GM12878 (cell line): ENCODE measurements around the gene SERTAD2. TPM values are rescaled to one million over a fixed set of nuclear protein-coding genes. Genes with fewer than 3 reads are reported as not detected.
A peak's percentile ranks its signal among the peaks of the same experiment; 100 is the strongest.

Experiments
- ATAC-seq: fragments of 200-7000 bp; cut with Tn5 transposase; 3 replicates; pipeline ENCODE4 v1.9.1; 2020; ENCODE audit warnings: mild to moderate bottlenecking, moderate library complexity
- BruUV-seq: library from RNA; stranded (reverse); fragments of 400-500 nt; replicated peaks from 2 replicates; lab custom pipeline; 2021; lab: Mats Ljungman, UMichigan
- CTCF ChIA-PET: fragments of 300-600 bp; sonication (Branson Sonifier 250); formaldehyde crosslinking; extraction: SDS; loops from one replicate; lab custom pipeline; 2021; ENCODE audit warnings: inconsistent platforms; lab: Yijun Ruan, JAX
- POLR2A ChIA-PET: fragments of 350-600 bp; formaldehyde crosslinking; extraction: SDS; loops from one replicate; lab custom pipeline; 2021; ENCODE audit warnings: inconsistent platforms; lab: Charles Lee
- RAD21 ChIA-PET: fragments of 300-600 bp; sonication (Branson Sonifier 250); formaldehyde crosslinking; loops from one replicate; lab custom pipeline; 2023; ENCODE audit warnings: antibody characterized with exemption; ENCODE audit not compliant: unreplicated experiment; lab: Charles Lee
- SMC1A ChIA-PET: fragments of 300-600 bp; sonication (Branson Sonifier 250); formaldehyde crosslinking; loops from one replicate; lab custom pipeline; 2023; ENCODE audit not compliant: unreplicated experiment, uncharacterized antibody; lab: Charles Lee
- DNase-seq: peaks from one replicate; pipeline ENCODE4 v3.0.0-alpha.2; 2011; ENCODE audit warnings: low read depth, low spot score
- FAIRE-seq: peaks from 3 replicates; lab custom pipeline; 2011; peaks lifted over from hg19 to GRCh38; lab: Jason Lieb, UNC
- H2AFZ ChIP-seq: 2 replicates; pipeline ENCODE4 v1.6.0; 2011; ENCODE audit warnings: low read depth, low read length, control low read depth; ENCODE audit not compliant: control insufficient read depth
- H3K27ac ChIP-seq: 2 replicates; pipeline ENCODE4 v1.5.1; 2011; ENCODE audit warnings: control low read depth; ENCODE audit not compliant: control insufficient read depth, insufficient read depth
- H3K27me3 ChIP-seq, 2 experiments: replicated peaks in 1 of 2; 2 replicates each; pipeline versions ENCODE4 v1.6.0 to v1.6.1; 2011; ENCODE audit warnings: low read length in 1 of 2; ENCODE audit not compliant: control insufficient read depth in 2 of 2, insufficient read depth in 2 of 2
- H3K36me3 ChIP-seq, 2 experiments: 2 replicates each; pipeline ENCODE4 v1.5.1; 2011; ENCODE audit warnings: low read length in 1 of 2; ENCODE audit not compliant: control insufficient read depth in 2 of 2, insufficient read depth in 2 of 2
- H3K4me1 ChIP-seq: 2 replicates; pipeline ENCODE4 v1.6.1; 2011; ENCODE audit warnings: mild to moderate bottlenecking, low read length, moderate library complexity, mixed read lengths; ENCODE audit not compliant: control insufficient read depth, insufficient read depth
- H3K4me2 ChIP-seq: 2 replicates; pipeline ENCODE4 v1.6.0; 2011; ENCODE audit warnings: control low read depth; ENCODE audit not compliant: control insufficient read depth, insufficient read depth
- H3K4me3 ChIP-seq: fragments of 200-600 bp; sonication (generic); 2 replicates; pipeline ENCODE4 v1.5.1; 2016
- H3K79me2 ChIP-seq: 2 replicates; pipeline ENCODE4 v1.6.0; 2011; ENCODE audit warnings: low read length; ENCODE audit not compliant: control insufficient read depth, insufficient read depth
- H3K9ac ChIP-seq: 2 replicates; pipeline ENCODE4 v1.8.0; 2011; ENCODE audit warnings: low read length, control low read depth, mixed read lengths; ENCODE audit not compliant: control insufficient read depth, insufficient read depth
- H3K9me3 ChIP-seq: replicated peaks from 3 replicates; pipeline ENCODE4 v1.5.1; 2011; ENCODE audit warnings: mild to moderate bottlenecking, low read length; ENCODE audit not compliant: control insufficient read depth, insufficient read depth
- H4K20me1 ChIP-seq: 2 replicates; pipeline ENCODE4 v1.6.0; 2011; ENCODE audit not compliant: control insufficient read depth, insufficient read depth
- CREB1 ChIP-seq: IDR thresholded peaks from 2 replicates; pipeline ENCODE4 v1.6.1; 2012; ENCODE audit warnings: low read depth, mild to moderate bottlenecking, inconsistent platforms
- CTCF ChIP-seq, 3 experiments: IDR thresholded peaks in 2 of 3; conservative IDR thresholded peaks in 1 of 3; 2 replicates each; pipeline ENCODE4 v1.5.1; 2011; ENCODE audit warnings: low read depth in 3 of 3, low read length in 3 of 3, mild to moderate bottlenecking in 3 of 3, control low read depth in 2 of 3, moderate library complexity in 2 of 3, inconsistent platforms in 1 of 3, mixed read lengths in 1 of 3; ENCODE audit not compliant: control insufficient read depth in 2 of 3, insufficient read depth in 1 of 3; ENCODE audit errors: extremely low read depth in 1 of 3
- FOS ChIP-seq: IDR thresholded peaks from 3 replicates; pipeline ENCODE4 v1.6.1; 2011; ENCODE audit warnings: borderline replicate concordance; ENCODE audit not compliant: insufficient read length; ENCODE audit errors: extremely low read depth
- WGBS: methylation state at CpG from one replicate; pipeline ENCODE4 v1.1.6; 2016; ENCODE audit warnings: low lambda C conversion rate; ENCODE audit not compliant: insufficient replicate concordance, insufficient coverage; ENCODE audit errors: missing lambda C conversion rate; 5-methylcytosine and 5-hydroxymethylcytosine counted together
- in situ Hi-C: fragments of 300-500 bp; cut with MboI; formaldehyde crosslinking; loops from 9 replicates; pipeline ENCODE4 v1.14.3; 2018; ENCODE audit warnings: mixed read lengths
- intact Hi-C: fragments of 100-400 bp; cut with micrococcal nuclease; formaldehyde crosslinking; loops from one replicate; pipeline ENCODE4 v1.14.2; 2022; ENCODE audit not compliant: unreplicated experiment
- polyA plus RNA-seq, 11 experiments: library from polyadenylated mRNA; depleted of rRNA in 4 of 11; unstranded in 6 of 11; stranded (reverse) in 5 of 11; fragments of >200 nt; fragmentation: Nextera tagmentation in 4 of 11; fragmentation: Illumina TruSeq in 1 of 11; extraction: Ambion mirVana in 4 of 11; extraction: Trizol in 1 of 11; gene quantifications; 1 replicate in 1 of 11; 2 replicates in 10 of 11; pipeline versions ENCODE4 v1.2.1 to v1.2.3, GENCODE V29; 2011 to 2016; ENCODE audit warnings: inconsistent platforms in 2 of 11, missing spikeins in 2 of 11, low read depth in 1 of 11
- total RNA-seq, 4 experiments: library from RNA; depleted of rRNA in 3 of 4; stranded (reverse); fragments of >200 nt in 3 of 4; fragmentation: Illumina TruSeq in 1 of 4; extraction: Trizol in 1 of 4; gene quantifications; 2 replicates each; pipeline versions ENCODE4 v1.2.1 to v1.2.3, GENCODE V29; 2013 to 2021

The SERTAD2 gene
- total and polyA plus RNA-seq, 10 of the 15 experiments (the other 5 are each of a cell fraction or from before 2014, with no cell fraction given): 7.9 to 28.7 (median 20.1) TPM

GRCh38 chr2:64595397-64596176, 58.1 kb downstream of the SERTAD2 start:
- Histone ChIP-seq H4K20me1 (no peaks in the 10 kb centered on the region), H3K9ac (no peak overlapping the region), H3K79me2 (no peaks in the 10 kb centered on the region; the same call in 1 of the 2 replicates), H3K27ac (no peak overlapping the region), H3K36me3 (peaks cover 5 to 7% of the 10 kb centered on the region in 2 experiments; a peak in 3 of 4 replicates), H3K4me3 (no peak overlapping the region), H3K4me1 (peaks cover 6% of the 10 kb centered on the region; the same call in 1 of the 2 replicates), H2AFZ (no peak overlapping the region), H3K27me3 (no peaks in the 10 kb centered on the region), H3K4me2 (no peak overlapping the region), H3K9me3 (no peaks in the 10 kb centered on the region)
- ChIA-PET RAD21 (interaction anchor here (0.6 to 6.0 kb wide), 8 partner anchors 11 to 319 kb away, joined by 3 to 34 read pairs (median 4); no protein-coding TSS in a partner anchor), SMC1A (interaction anchor here (0.5 to 7.4 kb wide), 4 partner anchors 9 to 344 kb away, joined by 3 to 46 read pairs (median 7); no protein-coding TSS in a partner anchor), CTCF (interaction anchor here (1.1 to 3.2 kb wide), 6 partner anchors 9 to 72 kb away, joined by 3 to 10 read pairs (median 4); partner anchors contain the start of gene AFTPH), POLR2A (interaction anchor here (0.6 to 3.5 kb wide), 3 partner anchors 10 to 437 kb away, joined by 3 to 14 read pairs (median 5); no protein-coding TSS in a partner anchor)
- TF ChIP-seq FOS (no peak), CTCF (IDR thresholded peaks at IDR 0.05 in 2 of 3, conservative IDR thresholded peaks at IDR 0.05 in 1 of 3; ENCODE audit: control insufficient read depth in 2 of 3, extremely low read depth in 1 of 3, insufficient read depth in 1 of 3, low read depth in 3 of 3, low read length in 3 of 3) (peak in 1 of 3 experiments; percentile 34; a peak in 2 of 6 replicates), CREB1 (no peak)
- in situ Hi-C loops (loop anchor here (10.0 kb wide), 2 partner anchors 269 to 439 kb away; no protein-coding TSS in a partner anchor), intact Hi-C loops (no loop called here)
- WGBS: 71% methylated on average over 4 of the region's 4 CpGs
- ATAC-seq (no peak), FAIRE-seq (no peak), DNase-seq (no peak)
- BruUV-seq: no TSS peak
